NOMO-1 treated with dmso at 0.1 percent for 144 hours (cell line): Measurements from ENCODE around the gene LOXL3.

Experiments
- DNase-seq: peaks from one replicate; lab custom pipeline; 2025; ENCODE audit not compliant: unreplicated experiment; lab: John Stamatoyannopoulos, UW

Gene LOXL3

GRCh38 chr2:74510272-74510671 lies 43.5 kb downstream of the LOXL3 start:
- DNase-seq, result no peak

- no peak for DNase-seq
These were observed 45.7 kb downstream of the LOXL3 start for GRCh38 chr2:74507926-74508520.

GRCh38 chr2:74507145-74507925 lies 46.4 kb downstream of the LOXL3 start, which contains the start of gene PCGF1:
Gene PCGF1, minus strand, starts transcription at chr2:74507695. Its CDS starts 27 bp downstream, at chr2:74507668.
- peak; percentile 90 for DNase-seq

- no peak for DNase-seq
These were observed 48.1 kb downstream of the LOXL3 start for GRCh38 chr2:74505448-74506246.

- no peak for DNase-seq
These were observed 49.2 kb downstream of the LOXL3 start for GRCh38 chr2:74504591-74504990.

GRCh38 chr2:74503506-74504475 lies 50.0 kb downstream of the LOXL3 start:
- no peak for DNase-seq

GRCh38 chr2:74502720-74503505 lies 50.8 kb downstream of the LOXL3 start:
- DNase-seq, result peak; percentile 57

- DNase-seq, result no peak
These were observed 51.5 kb downstream of the LOXL3 start for GRCh38 chr2:74502147-74502719.

GRCh38 chr2:74501335-74502071 lies 52.2 kb downstream of the LOXL3 start:
- DNase-seq, result no peak

- DNase-seq, result no peak
These were observed 53.2 kb downstream of the LOXL3 start for GRCh38 chr2:74500578-74500946.

- no peak for DNase-seq
These were observed 53.7 kb downstream of the LOXL3 start for GRCh38 chr2:74499940-74500577.

GRCh38 chr2:74499267-74499939 lies 54.3 kb downstream of the LOXL3 start, which contains the start of gene LBX2:
Gene LBX2, minus strand, starts transcription at chr2:74499603. Its CDS starts 66 bp downstream, at chr2:74499537.
- DNase-seq, result no peak

GRCh38 chr2:74498500-74499266 lies 55.1 kb downstream of the LOXL3 start:
- DNase-seq, result no peak

- DNase-seq, result no peak
These were observed 55.8 kb downstream of the LOXL3 start for GRCh38 chr2:74497777-74498499.

GRCh38 chr2:74496997-74497776 lies 56.6 kb downstream of the LOXL3 start:
- no peak for DNase-seq
